Neuronal stem cell (in vitro differentiated cells): Measurements from ENCODE around the gene CLBA1.

Experiments
- DNase-seq: peaks from one replicate; pipeline ENCODE4 v3.0.0-alpha.2; 2013; ENCODE audit warnings: low spot score
- H2AFZ ChIP-seq: one replicate; pipeline ENCODE4 v1.6.1; 2013; ENCODE audit warnings: mild to moderate bottlenecking, low read length, inconsistent platforms
- H2AK5ac ChIP-seq: 2 replicates; pipeline ENCODE4 v1.6.1; 2013; ENCODE audit warnings: low read depth, mild to moderate bottlenecking, inconsistent platforms, low read length, moderate library complexity, mixed read lengths
- H2BK120ac ChIP-seq: 2 replicates; pipeline ENCODE4 v1.6.1; 2013; ENCODE audit warnings: low read depth, mild to moderate bottlenecking, inconsistent platforms, low read length, moderate library complexity, mixed read lengths
- H2BK12ac ChIP-seq: one replicate; pipeline ENCODE4 v1.6.1; 2013; ENCODE audit warnings: low read length, inconsistent platforms
- H2BK15ac ChIP-seq: 2 replicates; pipeline ENCODE4 v1.6.1; 2013; ENCODE audit warnings: mild to moderate bottlenecking, low read length, inconsistent platforms, mixed read lengths
- H2BK5ac ChIP-seq: one replicate; pipeline ENCODE4 v1.6.1; 2013; ENCODE audit warnings: inconsistent platforms, mild to moderate bottlenecking, low read length, moderate library complexity
- H3K14ac ChIP-seq: one replicate; pipeline ENCODE4 v1.6.1; 2013; ENCODE audit warnings: low read length, inconsistent platforms
- H3K18ac ChIP-seq: 2 replicates; pipeline ENCODE4 v1.6.1; 2013; ENCODE audit warnings: low read length, inconsistent platforms
- H3K23ac ChIP-seq: 2 replicates; pipeline ENCODE4 v1.6.1; 2013; ENCODE audit warnings: low read depth, mild to moderate bottlenecking, mixed read lengths, low read length, inconsistent platforms; ENCODE audit not compliant: poor library complexity
- H3K27ac ChIP-seq: replicated peaks from 3 replicates; pipeline ENCODE4 v1.5.1; 2013; ENCODE audit warnings: low read length, inconsistent platforms
- H3K27me3 ChIP-seq, 3 experiments: 2 replicates each; pipeline ENCODE4 v1.6.1; 2013; ENCODE audit warnings: low read length in 3 of 3, mild to moderate bottlenecking in 2 of 3, inconsistent platforms in 1 of 3, low read depth in 1 of 3, mixed read lengths in 1 of 3, moderate library complexity in 1 of 3; ENCODE audit not compliant: control insufficient read depth in 3 of 3, insufficient read depth in 3 of 3
- H3K36me3 ChIP-seq, 2 donors: replicated peaks in 1 of 2; 2 replicates each; pipeline ENCODE4 v1.6.1; 2013; ENCODE audit warnings: low read length in 2 of 2; ENCODE audit not compliant: control insufficient read depth in 2 of 2, insufficient read depth in 2 of 2
- H3K4ac ChIP-seq: 2 replicates; pipeline ENCODE4 v1.6.1; 2013; ENCODE audit warnings: inconsistent platforms, mild to moderate bottlenecking, low read length, moderate library complexity
- H3K4me1 ChIP-seq, 2 donors: 1 replicate in 1 of 2; 2 replicates in 1 of 2; pipeline ENCODE4 v1.6.1; 2013; ENCODE audit warnings: low read length in 2 of 2, low read depth in 1 of 2; ENCODE audit not compliant: control insufficient read depth in 2 of 2, insufficient read depth in 1 of 2
- H3K4me2 ChIP-seq: one replicate; pipeline ENCODE4 v1.6.1; 2013; ENCODE audit warnings: mild to moderate bottlenecking, low read length, inconsistent platforms; ENCODE audit not compliant: insufficient read depth, poor library complexity, severe bottlenecking
- H3K4me3 ChIP-seq, 2 donors: 2 replicates each; pipeline ENCODE4 v1.5.1; 2013; ENCODE audit warnings: low read length in 2 of 2, mild to moderate bottlenecking in 2 of 2, inconsistent platforms in 1 of 2, moderate library complexity in 1 of 2
- H3K79me1 ChIP-seq: one replicate; pipeline ENCODE4 v1.6.1; 2013; ENCODE audit warnings: low read depth, mild to moderate bottlenecking, inconsistent platforms, low read length, moderate library complexity
- H3K9ac ChIP-seq: one replicate; pipeline ENCODE4 v1.6.1; 2013; ENCODE audit warnings: mild to moderate bottlenecking, low read depth, low read length, inconsistent platforms; ENCODE audit not compliant: poor library complexity
- H3K9me3 ChIP-seq, 2 donors: replicated peaks in 1 of 2; 2 replicates each; pipeline versions ENCODE3 to v1.6.1; 2013; ENCODE audit warnings: low read length in 2 of 2, mild to moderate bottlenecking in 2 of 2, inconsistent platforms in 1 of 2, low read depth in 1 of 2, mixed read lengths in 1 of 2, moderate library complexity in 1 of 2; ENCODE audit not compliant: control insufficient read depth in 2 of 2, insufficient read depth in 1 of 2
- H4K8ac ChIP-seq: one replicate; pipeline ENCODE4 v1.6.1; 2013; ENCODE audit warnings: low read depth, mild to moderate bottlenecking, inconsistent platforms, low read length, moderate library complexity
- H4K91ac ChIP-seq: one replicate; pipeline ENCODE4 v1.6.1; 2013; ENCODE audit warnings: low read length, low read depth, mild to moderate bottlenecking, inconsistent platforms; ENCODE audit not compliant: poor library complexity
- WGBS, 2 donors: extraction: QIAGEN DNeasy Blood & Tissue Kit; methylation state at CpG; one replicate each; pipeline ENCODE4 v1.1.7; 2013; ENCODE audit warnings: missing lambda C conversion rate in 2 of 2, mixed read lengths in 1 of 2; ENCODE audit not compliant: insufficient read length in 2 of 2, insufficient replicate concordance in 1 of 2; ENCODE audit errors: extremely low coverage in 2 of 2; 5-methylcytosine and 5-hydroxymethylcytosine counted together

Gene CLBA1

GRCh38 chr14:104979758-104980610, 5.6 kb upstream of the CLBA1 start:
- Histone ChIP-seq H3K4me1 (peaks cover 16 to 17% of the 10 kb centered on the region in 2 donors), H3K9ac (peak overlapping the region; percentile 70), H4K91ac (peak overlapping the region; percentile 59), H2BK120ac (peak overlapping the region; percentile 31), H2BK12ac (peak overlapping the region; percentile 41), H4K8ac (no peak overlapping the region), H2AFZ (no peak overlapping the region), H2BK5ac (peak overlapping the region; percentile 66), H3K36me3 (no peaks in the 10 kb centered on the region), H3K4me2 (no peak overlapping the region), H3K4ac (no peak overlapping the region), H3K23ac (no peak overlapping the region), H3K9me3 (no peaks in the 10 kb centered on the region), H3K14ac (peak overlapping the region; percentile 82), H3K27ac (no peak overlapping the region), H2AK5ac (peak overlapping the region; percentile 81), H2BK15ac (no peak overlapping the region), H3K79me1 (peaks cover 3% of the 10 kb centered on the region), H3K27me3 (peaks cover 5 to 82% (median 37%) of the 10 kb centered on the region in 3 experiments), H3K18ac (peak overlapping the region; percentile 57), H3K4me3 (no peak overlapping the region)
- WGBS, 2 donors = no CpG with 5 or more reads among the region's 19 CpGs
- no peak for DNase-seq

DNA sequence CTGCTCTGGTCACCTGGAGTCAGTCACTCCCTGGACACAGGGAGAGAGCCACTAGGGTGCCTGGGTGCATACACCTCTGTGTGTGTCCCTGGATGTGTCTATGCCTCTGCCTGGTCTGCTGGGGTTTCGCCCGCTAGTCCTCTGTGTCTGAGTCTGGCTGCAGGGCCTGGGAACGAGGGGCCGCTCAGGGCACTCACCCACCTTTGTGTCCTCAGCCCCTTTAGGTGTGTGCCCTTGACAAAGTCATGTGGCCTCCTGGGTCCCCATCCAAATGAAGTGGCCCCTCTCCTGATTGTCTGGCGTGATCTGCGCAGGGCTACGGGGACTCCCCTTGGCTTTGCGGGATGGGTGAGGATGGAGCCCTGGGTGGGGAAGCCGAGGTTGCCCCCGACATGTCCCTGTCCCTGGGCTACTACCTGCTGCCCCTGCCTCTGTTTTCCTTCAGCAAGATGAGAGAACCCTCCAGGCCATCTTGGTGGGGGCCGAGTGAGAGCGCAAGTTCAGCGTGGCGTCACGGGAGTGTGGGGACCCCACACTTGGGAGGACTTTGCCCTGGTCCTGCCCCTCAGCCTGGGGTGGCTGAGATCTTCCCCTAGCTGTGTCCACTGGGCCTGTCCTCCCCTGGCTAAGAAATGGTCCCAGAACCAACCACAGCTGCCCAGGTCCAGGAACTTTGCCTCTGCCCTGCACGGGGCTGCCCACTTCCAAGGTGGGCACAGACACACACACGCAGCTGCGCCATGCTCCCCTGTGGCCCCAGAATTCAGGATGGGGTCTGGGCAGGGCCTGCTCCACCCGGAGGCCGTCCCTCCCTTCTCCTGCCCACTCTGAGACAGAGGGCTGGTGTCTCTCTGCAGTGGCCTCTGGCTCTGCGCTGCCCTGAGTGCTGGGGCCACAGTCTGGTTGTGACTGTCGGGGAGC, 4.7 kb upstream of the CLBA1 start:
- Histone ChIP-seq H3K9me3 (no peaks in the 10 kb centered on the region), H3K18ac (peak overlapping the region; percentile 41), H3K23ac (peak overlapping the region; percentile 31), H4K8ac (no peak overlapping the region), H2BK120ac (peak overlapping the region; percentile 31), H4K91ac (no peak overlapping the region), H2AFZ (no peak overlapping the region), H3K4ac (no peak overlapping the region), H3K27me3 (peaks cover 5 to 74% (median 35%) of the 10 kb centered on the region in 3 experiments), H2BK12ac (no peak overlapping the region), H3K14ac (peak overlapping the region; percentile 82), H2AK5ac (peak overlapping the region; percentile 91), H3K79me1 (peaks cover 3% of the 10 kb centered on the region), H3K9ac (no peak overlapping the region), H3K4me1 (peaks cover 12 to 16% of the 10 kb centered on the region in 2 donors), H2BK15ac (peak overlapping the region; percentile 73), H3K36me3 (no peaks in the 10 kb centered on the region), H3K4me2 (no peak overlapping the region), H3K4me3 (no peak overlapping the region), H2BK5ac (peak overlapping the region; percentile 66), H3K27ac (no peak overlapping the region)
- no CpG with 5 or more reads among the region's 22 CpGs for WGBS, 2 donors
- no peak for DNase-seq

DNA sequence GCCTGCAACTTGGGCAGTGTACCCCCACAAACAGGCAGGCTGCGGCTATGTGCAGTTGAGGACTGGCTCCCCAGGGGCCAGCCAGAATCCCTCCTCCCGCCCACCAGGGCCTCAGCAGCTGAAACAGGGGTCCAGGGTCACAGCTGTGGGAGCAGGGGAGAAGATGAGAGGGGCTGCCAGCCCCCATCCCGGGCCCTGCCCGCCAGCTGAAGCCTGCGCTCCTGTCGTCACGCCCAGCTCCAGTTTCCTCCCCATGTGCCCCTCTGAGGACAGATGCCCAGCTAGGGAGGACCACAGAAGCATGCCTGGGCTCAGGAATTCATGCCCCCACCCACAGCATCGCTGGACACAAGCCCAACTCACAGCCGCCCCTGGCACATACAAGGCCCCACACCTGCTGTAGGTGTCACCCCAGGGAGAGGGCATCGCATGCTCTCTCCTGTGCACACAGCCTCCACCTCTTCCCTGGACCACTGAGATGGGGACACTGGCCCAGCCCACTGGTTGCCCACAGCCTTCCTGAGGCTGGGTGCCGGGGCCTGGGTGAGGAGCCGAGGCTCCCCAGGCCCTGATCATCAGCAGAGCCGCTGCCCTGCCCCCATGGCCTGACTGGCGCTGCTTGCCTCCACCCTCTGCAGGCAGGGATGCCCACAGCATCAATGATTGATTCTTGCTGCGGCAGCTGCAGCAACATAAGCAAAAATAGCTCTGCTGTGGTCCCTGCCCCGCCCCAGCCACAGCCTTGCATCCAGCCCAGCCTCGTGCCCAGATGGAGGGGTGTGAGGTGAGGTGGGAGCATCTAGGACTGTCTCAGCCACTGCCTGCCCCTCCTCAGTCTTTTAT, 3.7 kb upstream of the CLBA1 start:
- WGBS, 2 donors = no CpG with 5 or more reads among the region's 17 CpGs

More for the DNA sequence above, 3.7 kb upstream of the CLBA1 start:
- Histone ChIP-seq H3K9ac (peak overlapping the region; percentile 60), H3K36me3 (no peaks in the 10 kb centered on the region), H3K4ac (no peak overlapping the region), H3K4me2 (no peak overlapping the region), H2AFZ (no peak overlapping the region), H3K14ac (peak overlapping the region; percentile 56), H4K8ac (peak overlapping the region; percentile 43), H3K79me1 (peaks cover 3% of the 10 kb centered on the region), H3K27me3 (peaks cover 5 to 66% (median 28%) of the 10 kb centered on the region in 3 experiments), H2BK15ac (peak overlapping the region; percentile 58), H3K9me3 (no peaks in the 10 kb centered on the region), H2AK5ac (peak overlapping the region; percentile 95), H3K4me3 (no peak overlapping the region), H2BK12ac (peak overlapping the region; percentile 90), H3K18ac (peak overlapping the region; percentile 57), H3K4me1 (peaks cover 15% of the 10 kb centered on the region in 2 donors), H2BK120ac (peak overlapping the region; percentile 30), H2BK5ac (peak overlapping the region; percentile 82), H4K91ac (peak overlapping the region; percentile 85), H3K27ac (no peak overlapping the region), H3K23ac (peak overlapping the region; percentile 73)
- no peak for DNase-seq
